Measurements from ENCODE around the gene ACP4. TPM values are rescaled to one million over a fixed set of nuclear protein-coding genes. Genes with fewer than 3 reads are reported as not detected.
"Not testable (repeated sequence)": the region's sequence is repeated elsewhere in the genome, so short reads cannot be mapped to it uniquely, and the experiment has no call there.

Gene ACP4
- total RNA-seq, 1 experiment from 2014 or later, result not detected

GRCh38 chr19:50749490-50749889 lies 40.7 kb upstream of the ACP4 start:
- ChIA-PET POLR2A (interaction anchor here (0.6 kb wide), 1 partner anchor 16 kb away, joined by 5 read pairs; no protein-coding TSS in a partner anchor), CTCF (interaction anchor here (1.3 kb wide), 1 partner anchor 211 kb away, joined by 4 read pairs; no protein-coding TSS in a partner anchor)
- Mint-ChIP-seq H3K9me3 (ENCODE audit: unreplicated experiment) (no peaks in the 10 kb centered on the region), H3K36me3 (ENCODE audit: insufficient read depth, unreplicated experiment) (no peaks in the 10 kb centered on the region), H3K27me3 (ENCODE audit: insufficient read depth, unreplicated experiment) (peaks cover 13% of the 10 kb centered on the region), H3K4me3 (ENCODE audit: unreplicated experiment) (no peak overlapping the region), H3K4me1 (ENCODE audit: insufficient read depth, unreplicated experiment) (no peaks in the 10 kb centered on the region), H3K27ac (ENCODE audit: low read depth, unreplicated experiment) (no peak overlapping the region)
- intact Hi-C loops (cut with micrococcal nuclease), result no loop called here
- DNase-seq (ENCODE audit: unreplicated experiment), result no peak
- TF ChIP-seq CTCF (IDR thresholded peaks at IDR 0.05; ENCODE audit: unreplicated experiment), result no peak
- BruUV-seq (replicated peaks), result no TSS peak

GRCh38 chr19:50750010-50750409 lies 40.2 kb upstream of the ACP4 start:
- no peaks in the 10 kb centered on the region for H3K4me1 Mint-ChIP-seq (ENCODE audit: insufficient read depth, unreplicated experiment)
- no peak for DNase-seq (ENCODE audit: unreplicated experiment)
- H3K36me3 Mint-ChIP-seq (ENCODE audit: insufficient read depth, unreplicated experiment), result no peaks in the 10 kb centered on the region
- H3K27me3 Mint-ChIP-seq (ENCODE audit: insufficient read depth, unreplicated experiment), result peaks cover 18% of the 10 kb centered on the region
- no peak for TF ChIP-seq CTCF (IDR thresholded peaks at IDR 0.05; ENCODE audit: unreplicated experiment)
- no peak overlapping the region for H3K27ac Mint-ChIP-seq (ENCODE audit: low read depth, unreplicated experiment)
- no TSS peak for BruUV-seq (replicated peaks)
- ChIA-PET CTCF (interaction anchor here (1.3 kb wide), 1 partner anchor 212 kb away, joined by 4 read pairs; no protein-coding TSS in a partner anchor), POLR2A (no interaction called here)
- H3K4me3 Mint-ChIP-seq (ENCODE audit: unreplicated experiment), result no peak overlapping the region
- no peaks in the 10 kb centered on the region for H3K9me3 Mint-ChIP-seq (ENCODE audit: unreplicated experiment)
- intact Hi-C loops (cut with micrococcal nuclease), result no loop called here

- TF ChIP-seq CTCF (IDR thresholded peaks at IDR 0.05; ENCODE audit: unreplicated experiment), result no peak
- Mint-ChIP-seq H3K27ac (ENCODE audit: low read depth, unreplicated experiment) (no peak overlapping the region), H3K36me3 (ENCODE audit: insufficient read depth, unreplicated experiment) (no peaks in the 10 kb centered on the region)
These were observed 36.3 kb upstream of the ACP4 start for GRCh38 chr19:50753879-50754278.

GRCh38 chr19:50756244-50756643 lies 34.0 kb upstream of the ACP4 start:
- intact Hi-C loops (cut with micrococcal nuclease); DNase-seq (ENCODE audit: unreplicated experiment); H3K4me3 Mint-ChIP-seq (ENCODE audit: unreplicated experiment); H3K36me3 Mint-ChIP-seq (ENCODE audit: insufficient read depth, unreplicated experiment); H3K4me1 Mint-ChIP-seq (ENCODE audit: insufficient read depth, unreplicated experiment); BruUV-seq (replicated peaks); H3K9me3 Mint-ChIP-seq (ENCODE audit: unreplicated experiment); H3K27ac Mint-ChIP-seq (ENCODE audit: low read depth, unreplicated experiment); CTCF ChIA-PET: not testable (repeated sequence)
- POLR2A ChIA-PET, result interaction anchor here (0.6 kb wide), 1 partner anchor 244 kb away, joined by 3 read pairs; no protein-coding TSS in a partner anchor
- peaks cover 36% of the 10 kb centered on the region for H3K27me3 Mint-ChIP-seq (ENCODE audit: insufficient read depth, unreplicated experiment)

More at GRCh38 chr19:50753879-50754278, 36.3 kb upstream of the ACP4 start:
- H3K9me3 Mint-ChIP-seq (ENCODE audit: unreplicated experiment), result no peaks in the 10 kb centered on the region
- ChIA-PET POLR2A (no interaction called here), CTCF (no interaction called here)
- H3K4me1 Mint-ChIP-seq (ENCODE audit: insufficient read depth, unreplicated experiment), result no peaks in the 10 kb centered on the region
- BruUV-seq (replicated peaks), result no TSS peak
- intact Hi-C loops (cut with micrococcal nuclease), result no loop called here
- DNase-seq (ENCODE audit: unreplicated experiment), result no peak
- no peak overlapping the region for H3K4me3 Mint-ChIP-seq (ENCODE audit: unreplicated experiment)
- peaks cover 36% of the 10 kb centered on the region for H3K27me3 Mint-ChIP-seq (ENCODE audit: insufficient read depth, unreplicated experiment)

- H3K36me3 Mint-ChIP-seq (ENCODE audit: insufficient read depth, unreplicated experiment); POLR2A ChIA-PET; H3K4me1 Mint-ChIP-seq (ENCODE audit: insufficient read depth, unreplicated experiment); DNase-seq (ENCODE audit: unreplicated experiment); intact Hi-C loops (cut with micrococcal nuclease); CTCF ChIA-PET; H3K9me3 Mint-ChIP-seq (ENCODE audit: unreplicated experiment); H3K27ac Mint-ChIP-seq (ENCODE audit: low read depth, unreplicated experiment); BruUV-seq (replicated peaks); H3K4me3 Mint-ChIP-seq (ENCODE audit: unreplicated experiment): not testable (repeated sequence)
- H3K27me3 Mint-ChIP-seq (ENCODE audit: insufficient read depth, unreplicated experiment), result peaks cover 36% of the 10 kb centered on the region
These were observed 32.6 kb upstream of the ACP4 start for GRCh38 chr19:50757624-50758023.

GRCh38 chr19:50759076-50759475 lies 31.1 kb upstream of the ACP4 start:
- DNase-seq (ENCODE audit: unreplicated experiment); BruUV-seq (replicated peaks); H3K27ac Mint-ChIP-seq (ENCODE audit: low read depth, unreplicated experiment); H3K36me3 Mint-ChIP-seq (ENCODE audit: insufficient read depth, unreplicated experiment); CTCF ChIA-PET; H3K4me3 Mint-ChIP-seq (ENCODE audit: unreplicated experiment); H3K9me3 Mint-ChIP-seq (ENCODE audit: unreplicated experiment); H3K4me1 Mint-ChIP-seq (ENCODE audit: insufficient read depth, unreplicated experiment); intact Hi-C loops (cut with micrococcal nuclease); POLR2A ChIA-PET: not testable (repeated sequence)
- peaks cover 27% of the 10 kb centered on the region for H3K27me3 Mint-ChIP-seq (ENCODE audit: insufficient read depth, unreplicated experiment)

Data from MCF 10A (cell line).